T-helper 2 cell treated with Interferon-gamma antibody and Interleukin-4, amounts not matched to agents 5 μg/mL and 100 μg/mL, for 36 hours (primary cell): Measurements from ENCODE around the gene ZNF800.

Experiments
- DNase-seq: peaks from one replicate; pipeline ENCODE4 v3.0.0; 2021; ENCODE audit warnings: low spot score
- H3K27ac Mint-ChIP-seq: one replicate; pipeline ENCODE4 v1.8.0; 2021; ENCODE audit warnings: mild to moderate bottlenecking, mixed read lengths
- H3K27me3 Mint-ChIP-seq: one replicate; pipeline ENCODE4 v1.8.0; 2021; ENCODE audit warnings: low read depth, mixed read lengths
- H3K36me3 Mint-ChIP-seq: one replicate; pipeline ENCODE4 v1.8.0; 2021; ENCODE audit warnings: low read depth, mixed read lengths
- H3K4me1 Mint-ChIP-seq: one replicate; pipeline ENCODE4 v1.8.0; 2021; ENCODE audit warnings: low read depth, mixed read lengths
- H3K4me3 Mint-ChIP-seq: one replicate; pipeline ENCODE4 v1.8.0; 2022; ENCODE audit warnings: mild to moderate bottlenecking, moderate library complexity, mixed read lengths
- H3K9me3 Mint-ChIP-seq: one replicate; pipeline ENCODE4 v1.8.0; 2021; ENCODE audit warnings: mixed read lengths

ZNF800 gene

DNA sequence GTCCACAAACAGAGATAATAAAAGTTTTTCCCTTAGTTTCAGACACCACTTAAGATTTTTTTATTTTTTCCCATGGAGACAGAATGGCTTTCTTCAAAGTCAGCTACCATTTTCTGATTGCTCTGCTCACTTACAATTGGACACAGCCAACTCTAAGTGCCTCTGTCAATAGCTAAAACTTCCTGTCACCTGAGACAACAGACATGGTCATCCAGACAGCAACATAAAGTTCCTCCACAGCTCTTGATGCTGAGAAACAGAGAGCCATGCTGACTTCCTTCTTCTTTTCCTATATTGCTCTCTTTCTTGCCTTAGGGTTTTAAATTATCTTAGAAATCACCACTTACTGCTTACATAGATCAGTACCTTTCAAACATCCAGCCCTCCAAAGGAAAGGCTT lies 12.0 kb downstream of the ZNF800 start:
- DNase-seq = no peak
- H3K4me3 Mint-ChIP-seq = no peak overlapping the region
- H3K27ac Mint-ChIP-seq = no peak overlapping the region
- H3K36me3 Mint-ChIP-seq = peaks cover 50% of the 10 kb centered on the region
- H3K4me1 Mint-ChIP-seq = peaks cover 57% of the 10 kb centered on the region
- no peaks in the 10 kb centered on the region for H3K9me3 Mint-ChIP-seq
- no peaks in the 10 kb centered on the region for H3K27me3 Mint-ChIP-seq

GRCh38 chr7:127379642-127380041 lies 12.9 kb downstream of the ZNF800 start:
- H3K4me3 Mint-ChIP-seq = no peak overlapping the region
- no peak overlapping the region for H3K27ac Mint-ChIP-seq
- no peaks in the 10 kb centered on the region for H3K27me3 Mint-ChIP-seq
- H3K4me1 Mint-ChIP-seq = peaks cover 54% of the 10 kb centered on the region
- no peak for DNase-seq
- peaks cover 47% of the 10 kb centered on the region for H3K36me3 Mint-ChIP-seq
- H3K9me3 Mint-ChIP-seq = no peaks in the 10 kb centered on the region

GRCh38 chr7:127378537-127378936 lies 14.0 kb downstream of the ZNF800 start:
- Mint-ChIP-seq H3K4me1 (peaks cover 54% of the 10 kb centered on the region), H3K9me3 (no peaks in the 10 kb centered on the region), H3K27me3 (no peaks in the 10 kb centered on the region), H3K4me3 (no peak overlapping the region), H3K27ac (no peak overlapping the region), H3K36me3 (peaks cover 53% of the 10 kb centered on the region)
- DNase-seq = no peak

- Mint-ChIP-seq H3K36me3 (peaks cover 56% of the 10 kb centered on the region), H3K9me3 (no peaks in the 10 kb centered on the region), H3K27me3 (no peaks in the 10 kb centered on the region), H3K27ac (no peak overlapping the region), H3K4me3 (no peak overlapping the region), H3K4me1 (peaks cover 45% of the 10 kb centered on the region)
- no peak for DNase-seq
Observed at GRCh38 chr7:127377425-127377824, 15.1 kb downstream of the ZNF800 start.

GRCh38 chr7:127375631-127376030 lies 16.9 kb downstream of the ZNF800 start:
- Mint-ChIP-seq H3K27ac (no peak overlapping the region), H3K27me3 (no peaks in the 10 kb centered on the region), H3K4me3 (no peak overlapping the region), H3K4me1 (peaks cover 36% of the 10 kb centered on the region), H3K36me3 (peaks cover 49% of the 10 kb centered on the region), H3K9me3 (no peaks in the 10 kb centered on the region)
- DNase-seq = no peak

- Mint-ChIP-seq H3K4me3 (no peak overlapping the region), H3K4me1 (peaks cover 14% of the 10 kb centered on the region), H3K27ac (no peak overlapping the region), H3K36me3 (peaks cover 31% of the 10 kb centered on the region), H3K27me3 (no peaks in the 10 kb centered on the region), H3K9me3 (no peaks in the 10 kb centered on the region)
- DNase-seq = no peak
Observed at GRCh38 chr7:127367679-127368078, 24.8 kb downstream of the ZNF800 start.

DNA sequence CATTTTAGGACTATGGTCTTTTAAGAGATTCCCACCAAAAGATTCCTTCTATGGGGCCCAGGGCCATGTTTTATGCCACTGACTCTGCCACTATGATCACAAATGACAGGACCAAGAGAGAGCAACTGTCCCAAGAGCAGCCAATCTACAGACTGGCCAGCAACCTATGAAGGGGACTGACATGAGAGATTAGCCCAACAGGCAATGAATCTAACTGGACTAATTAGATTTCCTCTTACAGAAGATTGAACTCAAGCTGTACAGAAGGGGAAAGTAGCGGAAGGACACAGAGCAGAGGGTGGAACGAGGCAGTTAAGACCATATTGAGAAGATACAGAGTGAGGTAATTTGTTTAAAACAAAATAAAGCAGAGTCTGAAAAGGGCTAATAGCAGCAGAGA lies 25.8 kb downstream of the ZNF800 start:
- H3K27ac Mint-ChIP-seq = no peak overlapping the region

DNA sequence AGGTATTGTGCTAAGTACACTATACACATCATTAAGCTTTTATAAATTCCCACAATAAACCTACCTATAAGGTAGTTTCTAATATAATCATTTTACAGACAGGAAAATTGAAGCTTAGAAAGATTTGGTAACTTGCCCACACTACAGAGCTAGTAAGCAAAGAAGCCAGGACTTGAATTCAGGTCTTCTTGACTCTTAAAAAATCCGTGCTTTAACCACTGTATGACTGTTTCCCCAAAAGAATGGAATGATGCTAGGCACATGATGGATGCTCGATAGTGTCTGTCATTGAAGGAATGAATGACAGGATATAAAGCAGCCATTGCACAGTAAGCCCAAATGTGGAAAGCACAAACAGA lies 26.6 kb downstream of the ZNF800 start:
- H3K4me3 Mint-ChIP-seq = no peak overlapping the region
- DNase-seq = no peak
- peaks cover 12% of the 10 kb centered on the region for H3K4me1 Mint-ChIP-seq
- no peak overlapping the region for H3K27ac Mint-ChIP-seq
- peaks cover 24% of the 10 kb centered on the region for H3K36me3 Mint-ChIP-seq
- no peaks in the 10 kb centered on the region for H3K9me3 Mint-ChIP-seq
- no peaks in the 10 kb centered on the region for H3K27me3 Mint-ChIP-seq

More for the DNA sequence above, 25.8 kb downstream of the ZNF800 start:
- no peaks in the 10 kb centered on the region for H3K9me3 Mint-ChIP-seq
- H3K27me3 Mint-ChIP-seq = no peaks in the 10 kb centered on the region
- no peak overlapping the region for H3K4me3 Mint-ChIP-seq
- peaks cover 14% of the 10 kb centered on the region for H3K4me1 Mint-ChIP-seq
- H3K36me3 Mint-ChIP-seq = peaks cover 26% of the 10 kb centered on the region
- no peak for DNase-seq

- H3K4me3 Mint-ChIP-seq = no peak overlapping the region
- H3K9me3 Mint-ChIP-seq = no peaks in the 10 kb centered on the region
- H3K27me3 Mint-ChIP-seq = no peaks in the 10 kb centered on the region
- no peak for DNase-seq
- H3K4me1 Mint-ChIP-seq = peaks cover 12% of the 10 kb centered on the region
- H3K36me3 Mint-ChIP-seq = peaks cover 29% of the 10 kb centered on the region
- H3K27ac Mint-ChIP-seq = no peak overlapping the region
Observed at GRCh38 chr7:127365164-127365956, 27.1 kb downstream of the ZNF800 start.

DNA sequence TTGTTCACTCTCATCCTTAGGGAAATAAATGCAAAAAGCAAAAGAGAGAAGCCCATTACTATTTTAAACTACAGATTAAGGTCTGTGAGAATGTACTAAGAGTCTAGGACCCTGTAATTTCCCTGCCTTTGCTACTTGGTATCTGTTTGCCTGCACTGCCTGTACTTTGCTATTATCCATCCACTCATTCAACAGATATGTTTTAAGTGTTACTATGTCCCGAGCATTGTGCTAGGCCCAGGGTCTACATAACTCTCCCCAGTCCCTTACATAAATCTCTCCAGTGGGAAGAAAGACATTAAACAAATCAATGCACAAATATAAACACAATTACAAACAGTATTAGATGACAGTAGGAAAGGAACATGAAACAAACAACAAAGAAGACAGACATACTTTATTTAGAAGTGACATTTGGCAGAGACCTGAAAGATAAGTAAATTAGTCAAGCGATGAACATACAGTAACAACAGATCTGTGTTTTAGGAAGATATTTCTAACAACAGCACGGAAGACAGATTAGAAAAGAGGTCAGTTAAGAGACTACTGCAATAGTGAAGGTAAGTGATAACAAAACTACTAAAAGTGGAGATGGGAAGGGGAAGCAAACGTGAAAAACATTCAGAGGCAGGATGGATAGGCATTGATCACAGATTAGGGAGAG lies 30.0 kb downstream of the ZNF800 start:
- H3K36me3 Mint-ChIP-seq = peaks cover 23% of the 10 kb centered on the region

GRCh38 chr7:127361736-127362135 lies 30.8 kb downstream of the ZNF800 start:
- Mint-ChIP-seq H3K36me3 (peaks cover 20% of the 10 kb centered on the region), H3K27me3 (no peaks in the 10 kb centered on the region), H3K27ac (no peak overlapping the region), H3K4me3 (no peak overlapping the region), H3K4me1 (peaks cover 10% of the 10 kb centered on the region), H3K9me3 (no peaks in the 10 kb centered on the region)
- no peak for DNase-seq

More for the DNA sequence above, 30.0 kb downstream of the ZNF800 start:
- Mint-ChIP-seq H3K27me3 (no peaks in the 10 kb centered on the region), H3K27ac (no peak overlapping the region), H3K4me3 (no peak overlapping the region), H3K9me3 (no peaks in the 10 kb centered on the region), H3K4me1 (peaks cover 10% of the 10 kb centered on the region)
- DNase-seq = no peak

GRCh38 chr7:127359011-127359410 lies 33.5 kb downstream of the ZNF800 start:
- peaks cover 19% of the 10 kb centered on the region for H3K36me3 Mint-ChIP-seq
- DNase-seq = no peak
- no peak overlapping the region for H3K4me3 Mint-ChIP-seq
- H3K27ac Mint-ChIP-seq = no peak overlapping the region
- H3K9me3 Mint-ChIP-seq = no peaks in the 10 kb centered on the region
- H3K4me1 Mint-ChIP-seq = peaks cover 5% of the 10 kb centered on the region
- H3K27me3 Mint-ChIP-seq = no peaks in the 10 kb centered on the region

DNA sequence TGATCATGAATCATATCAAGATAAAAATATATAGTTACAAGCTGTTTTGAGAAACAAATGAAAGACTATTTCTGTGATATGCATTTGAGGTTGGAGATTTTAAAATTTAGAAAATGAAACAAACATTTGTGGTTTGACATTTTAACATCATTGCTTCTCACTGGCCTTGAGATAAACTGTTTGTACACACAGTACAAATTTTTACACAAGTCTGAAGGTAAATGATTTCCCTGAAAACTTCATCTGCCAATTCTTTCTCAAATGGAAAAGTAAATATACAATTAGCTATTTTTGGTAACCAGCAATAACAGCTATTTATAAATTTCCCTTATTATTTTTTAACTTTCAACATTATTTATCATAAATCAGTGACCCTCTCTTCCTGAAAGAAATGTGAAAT lies 38.6 kb downstream of the ZNF800 start:
- DNase-seq = no peak
- no peaks in the 10 kb centered on the region for H3K27me3 Mint-ChIP-seq
- no peak overlapping the region for H3K4me3 Mint-ChIP-seq
- H3K4me1 Mint-ChIP-seq = peaks cover 5% of the 10 kb centered on the region
- H3K27ac Mint-ChIP-seq = no peak overlapping the region
- H3K9me3 Mint-ChIP-seq = no peaks in the 10 kb centered on the region
- peaks cover 17% of the 10 kb centered on the region for H3K36me3 Mint-ChIP-seq

- Mint-ChIP-seq H3K4me1 (peaks cover 10% of the 10 kb centered on the region), H3K27me3 (peaks cover 14% of the 10 kb centered on the region), H3K36me3 (peaks cover 12% of the 10 kb centered on the region), H3K4me3 (no peak overlapping the region), H3K27ac (no peak overlapping the region), H3K9me3 (no peaks in the 10 kb centered on the region)
- no peak for DNase-seq
Observed at GRCh38 chr7:127350586-127350985, 41.9 kb downstream of the ZNF800 start.
